Naive B cell (primary cell): ENCODE results near the gene LYPD6B. TPM values are rescaled to one million over a fixed set of nuclear protein-coding genes. Genes with fewer than 3 reads are reported as not detected.
"Not testable (repeated sequence)": the region's sequence is repeated elsewhere in the genome, so short reads cannot be mapped to it uniquely, and the experiment has no call there.

Source experiments
- ATAC-seq, 2 donors: fragments of 150-1000 bp; cut with Tn5 transposase; 2 replicates each; pipeline ENCODE4 v1.10.0; 2021; ENCODE audit warnings: low read depth in 2 of 2, mild to moderate bottlenecking in 2 of 2, moderate library complexity in 2 of 2
- DNase-seq: peaks from one replicate; pipeline ENCODE4 v3.0.0; 2022
- H3K27ac Mint-ChIP-seq, 6 donors: one replicate each; pipeline ENCODE4 v1.8.0; 2020 to 2022; ENCODE audit warnings: mild to moderate bottlenecking in 6 of 6, mixed read lengths in 6 of 6, moderate library complexity in 5 of 6, inconsistent platforms in 2 of 6
- H3K27me3 Mint-ChIP-seq, 3 donors: one replicate each; pipeline ENCODE4 v1.8.0; 2021 to 2022; ENCODE audit warnings: mixed read lengths in 3 of 3, mild to moderate bottlenecking in 1 of 3
- H3K36me3 Mint-ChIP-seq, 2 donors: one replicate each; pipeline ENCODE4 v1.8.0; 2020 to 2022; ENCODE audit warnings: mixed read lengths in 2 of 2, inconsistent platforms in 1 of 2, mild to moderate bottlenecking in 1 of 2
- H3K4me1 Mint-ChIP-seq, 3 donors: one replicate each; pipeline ENCODE4 v1.8.0; 2020 to 2022; ENCODE audit warnings: mixed read lengths in 3 of 3, inconsistent platforms in 1 of 3, mild to moderate bottlenecking in 1 of 3, moderate library complexity in 1 of 3
- H3K4me3 Mint-ChIP-seq, 8 donors: one replicate each; pipeline ENCODE4 v1.8.0; 2020 to 2022; ENCODE audit warnings: mild to moderate bottlenecking in 8 of 8, mixed read lengths in 8 of 8, moderate library complexity in 8 of 8, inconsistent platforms in 2 of 8
- H3K9me3 Mint-ChIP-seq, 7 donors: one replicate each; pipeline ENCODE4 v1.8.0; 2020 to 2022; ENCODE audit warnings: mixed read lengths in 7 of 7, mild to moderate bottlenecking in 5 of 7, inconsistent platforms in 2 of 7, moderate library complexity in 1 of 7
- polyA plus RNA-seq, 6 donors: library from polyadenylated mRNA; unstranded; fragments of 300-500 nt; fragmentation: Illumina TruSeq; gene quantifications; one replicate each; pipeline ENCODE4 v1.2.3, GENCODE V29; 2021; ENCODE audit warnings: low read depth in 6 of 6

Gene LYPD6B
- polyA plus RNA-seq, 6 donors from 2014 or later: 0.78 to 6.7 (median 4.2) TPM; not detected in 1

- H3K4me1 Mint-ChIP-seq: no peaks in the 10 kb centered on the region
- H3K9me3 Mint-ChIP-seq: peaks cover 0 to 4% (median 0%) of the 10 kb centered on the region in 7 donors
- H3K36me3 Mint-ChIP-seq: no peaks in the 10 kb centered on the region
- no peak overlapping the region for H3K4me3 Mint-ChIP-seq
- DNase-seq: no peak
- peaks cover 0 to 12% (median 9%) of the 10 kb centered on the region in 3 donors for H3K27me3 Mint-ChIP-seq
- H3K27ac Mint-ChIP-seq: no peak overlapping the region
- no peak for ATAC-seq
Measured at GRCh38 chr2:149205143-149205542, 166.6 kb downstream of the LYPD6B start.

- Mint-ChIP-seq H3K36me3 (no peaks in the 10 kb centered on the region), H3K4me3 (no peak overlapping the region), H3K27ac (no peak overlapping the region), H3K4me1 (no peaks in the 10 kb centered on the region), H3K27me3 (peaks cover 0 to 8% (median 0%) of the 10 kb centered on the region in 3 donors), H3K9me3 (peaks cover 0 to 7% (median 0%) of the 10 kb centered on the region in 7 donors)
- no peak for DNase-seq
- ATAC-seq: no peak
Measured at GRCh38 chr2:149213764-149214493, 175.4 kb downstream of the LYPD6B start.

GRCh38 chr2:149218497-149218896 lies 180.0 kb downstream of the LYPD6B start:
- Mint-ChIP-seq H3K4me1 (no peaks in the 10 kb centered on the region), H3K4me3 (no peak overlapping the region), H3K9me3 (peaks cover 0 to 2% (median 0%) of the 10 kb centered on the region in 7 donors), H3K27ac (peak overlapping the region in 1 of 6 donors; percentile 16), H3K36me3 (no peaks in the 10 kb centered on the region), H3K27me3 (peaks cover 0 to 4% (median 0%) of the 10 kb centered on the region in 3 donors)
- ATAC-seq (no peak), DNase-seq (no peak)

- H3K9me3 Mint-ChIP-seq: no peaks in the 10 kb centered on the region
- H3K27ac Mint-ChIP-seq: no peak overlapping the region
- DNase-seq (no peak), ATAC-seq (no peak)
- no peak overlapping the region for H3K4me3 Mint-ChIP-seq
- H3K27me3 Mint-ChIP-seq: peaks cover 0 to 4% (median 0%) of the 10 kb centered on the region in 3 donors
- no peaks in the 10 kb centered on the region for H3K36me3 Mint-ChIP-seq
- H3K4me1 Mint-ChIP-seq: no peaks in the 10 kb centered on the region
Measured at GRCh38 chr2:149219856-149220255, 181.4 kb downstream of the LYPD6B start.

- H3K4me1 Mint-ChIP-seq: no peaks in the 10 kb centered on the region
- H3K4me3 Mint-ChIP-seq: no peak overlapping the region
- DNase-seq (no peak), ATAC-seq (no peak)
- no peak overlapping the region for H3K27ac Mint-ChIP-seq
- H3K27me3 Mint-ChIP-seq: peaks cover 0 to 9% (median 1%) of the 10 kb centered on the region in 3 donors
- no peaks in the 10 kb centered on the region for H3K36me3 Mint-ChIP-seq
- H3K9me3 Mint-ChIP-seq: no peaks in the 10 kb centered on the region
Measured at GRCh38 chr2:149221002-149221401, 182.5 kb downstream of the LYPD6B start.

- ATAC-seq: no peak
- Mint-ChIP-seq H3K36me3 (no peaks in the 10 kb centered on the region), H3K9me3 (peaks cover 0 to 4% (median 0%) of the 10 kb centered on the region in 7 donors), H3K27ac (no peak overlapping the region), H3K4me1 (no peaks in the 10 kb centered on the region), H3K4me3 (no peak overlapping the region), H3K27me3 (peaks cover 6 to 10% (median 9%) of the 10 kb centered on the region in 3 donors)
- no peak for DNase-seq
Measured at GRCh38 chr2:149221898-149222297, 183.4 kb downstream of the LYPD6B start.

GRCh38 chr2:149223472-149224095 lies 185.1 kb downstream of the LYPD6B start:
- no peaks in the 10 kb centered on the region for H3K36me3 Mint-ChIP-seq
- DNase-seq: no peak
- no peak for ATAC-seq
- no peak overlapping the region for H3K27ac Mint-ChIP-seq
- peaks cover 0 to 4% (median 0%) of the 10 kb centered on the region in 7 donors for H3K9me3 Mint-ChIP-seq
- peaks cover 7 to 27% (median 12%) of the 10 kb centered on the region in 3 donors for H3K27me3 Mint-ChIP-seq
- no peak overlapping the region for H3K4me3 Mint-ChIP-seq
- no peaks in the 10 kb centered on the region for H3K4me1 Mint-ChIP-seq

- H3K9me3 Mint-ChIP-seq: peaks cover 0 to 4% (median 0%) of the 10 kb centered on the region in 7 donors
- no peaks in the 10 kb centered on the region for H3K36me3 Mint-ChIP-seq
- H3K27ac Mint-ChIP-seq: no peak overlapping the region
- no peaks in the 10 kb centered on the region for H3K4me1 Mint-ChIP-seq
- peaks cover 7 to 36% (median 12%) of the 10 kb centered on the region in 3 donors for H3K27me3 Mint-ChIP-seq
- ATAC-seq: no peak
- DNase-seq: no peak
- H3K4me3 Mint-ChIP-seq: no peak overlapping the region
Measured at GRCh38 chr2:149224543-149224942, 186.0 kb downstream of the LYPD6B start.

- Mint-ChIP-seq H3K27ac (no peak overlapping the region), H3K9me3 (peaks cover 0 to 4% (median 0%) of the 10 kb centered on the region in 7 donors), H3K36me3 (no peaks in the 10 kb centered on the region), H3K4me3 (no peak overlapping the region), H3K27me3 (peaks cover 7 to 42% (median 12%) of the 10 kb centered on the region in 3 donors), H3K4me1 (no peaks in the 10 kb centered on the region)
- no peak for ATAC-seq
- DNase-seq: no peak
Measured at GRCh38 chr2:149225446-149225845, 186.9 kb downstream of the LYPD6B start.

- H3K4me1 Mint-ChIP-seq: no peaks in the 10 kb centered on the region
- H3K4me3 Mint-ChIP-seq: no peak overlapping the region
- peaks cover 0 to 4% (median 0%) of the 10 kb centered on the region in 7 donors for H3K9me3 Mint-ChIP-seq
- peak overlapping the region in 1 of 6 donors; percentile 65 for H3K27ac Mint-ChIP-seq
- DNase-seq (no peak), ATAC-seq (no peak)
- no peaks in the 10 kb centered on the region for H3K36me3 Mint-ChIP-seq
- H3K27me3 Mint-ChIP-seq: peaks cover 7 to 42% (median 12%) of the 10 kb centered on the region in 3 donors
Measured at GRCh38 chr2:149226790-149227189, 188.3 kb downstream of the LYPD6B start.

- Mint-ChIP-seq H3K9me3 (peaks cover 0 to 9% (median 0%) of the 10 kb centered on the region in 7 donors), H3K27ac (no peak overlapping the region), H3K27me3 (peaks cover 0 to 7% (median 0%) of the 10 kb centered on the region in 3 donors), H3K36me3 (no peaks in the 10 kb centered on the region), H3K4me3 (no peak overlapping the region), H3K4me1 (no peaks in the 10 kb centered on the region)
- DNase-seq: no peak
- ATAC-seq: no peak
Measured at GRCh38 chr2:149235816-149236375, 197.4 kb downstream of the LYPD6B start.

- Mint-ChIP-seq H3K9me3 (peaks cover 0 to 9% (median 0%) of the 10 kb centered on the region in 7 donors), H3K27ac (no peak overlapping the region), H3K4me3 (no peak overlapping the region), H3K36me3 (no peaks in the 10 kb centered on the region), H3K4me1 (no peaks in the 10 kb centered on the region), H3K27me3 (peaks cover 0 to 7% (median 0%) of the 10 kb centered on the region in 3 donors)
- DNase-seq (no peak), ATAC-seq (no peak)
Measured at GRCh38 chr2:149236410-149236809, 197.9 kb downstream of the LYPD6B start.

- no peak for DNase-seq
- Mint-ChIP-seq H3K4me1 (no peaks in the 10 kb centered on the region), H3K9me3 (peaks cover 0 to 3% (median 0%) of the 10 kb centered on the region in 7 donors), H3K36me3 (no peaks in the 10 kb centered on the region), H3K27me3 (no peaks in the 10 kb centered on the region), H3K4me3 (no peak overlapping the region), H3K27ac (no peak overlapping the region)
- no peak for ATAC-seq
Measured at GRCh38 chr2:149246186-149246585, 207.7 kb downstream of the LYPD6B start.

- H3K4me3 Mint-ChIP-seq, H3K27ac Mint-ChIP-seq, H3K4me1 Mint-ChIP-seq, H3K27me3 Mint-ChIP-seq, DNase-seq, H3K36me3 Mint-ChIP-seq, ATAC-seq: not testable (repeated sequence)
- peaks cover 10 to 25% (median 22%) of the 10 kb centered on the region in 7 donors for H3K9me3 Mint-ChIP-seq
Measured at GRCh38 chr2:149251436-149251835, 212.9 kb downstream of the LYPD6B start.
